ENCODE measurements around the gene CLDN18. TPM values are rescaled to one million over a fixed set of nuclear protein-coding genes. Genes with fewer than 3 reads are reported as not detected.

The CLDN18 gene
- total and polyA plus RNA-seq, 10 of the 15 experiments (the other 5 are each of a cell fraction or from before 2014, with no cell fraction given) = 0.05 to 0.28 (median 0.18) TPM; not detected in 1

GRCh38 chr3:137988982-137989381 lies 21.0 kb upstream of the CLDN18 start (continued):
- TF ChIP-seq ZNF622 (IDR thresholded peaks at IDR 0.05) = no peak
- TF ChIP-seq BHLHE40 (IDR thresholded peaks at IDR 0.05; ENCODE audit: borderline replicate concordance in 1 of 2, low read depth in 2 of 2, low read length in 1 of 2) = peak; percentile 77
- TF ChIP-seq ATF2 (IDR thresholded peaks at IDR 0.05; ENCODE audit: low read length) = peak; percentile 49
- no peak for TF ChIP-seq NFYA (IDR thresholded peaks at IDR 0.05; ENCODE audit: borderline replicate concordance, low read depth, low read length)
- TF ChIP-seq NFIC (IDR thresholded peaks at IDR 0.05; ENCODE audit: low read depth, low read length) = peak; percentile 50; the same call in 1 of the 2 replicates
- no peak for TF ChIP-seq ESRRA (IDR thresholded peaks at IDR 0.05; ENCODE audit: low read length)
- peak; percentile 74 for TF ChIP-seq SP1 (IDR thresholded peaks at IDR 0.05; ENCODE audit: low read depth, low read length)
- TF ChIP-seq ZNF207 (IDR thresholded peaks at IDR 0.05; ENCODE audit: borderline replicate concordance) = no peak
- no peak for TF ChIP-seq SIX5 (IDR thresholded peaks at IDR 0.05; ENCODE audit: low read depth, low read length, severe bottlenecking)
- peak; percentile 70 for TF ChIP-seq IKZF1 (conservative IDR thresholded peaks at IDR 0.05)
- no peak for TF ChIP-seq JUND (IDR thresholded peaks at IDR 0.05; ENCODE audit: low read depth, low read length)
- TF ChIP-seq TBL1XR1 (IDR thresholded peaks at IDR 0.05; ENCODE audit: low read depth, low read length) = peak; percentile 67; the same call in 1 of the 2 replicates
- TF ChIP-seq PRDM15 (CRISPR knock-in tag; IDR thresholded peaks at IDR 0.05) = no peak
- peak; percentile 26; the same call in 1 of the 2 replicates for TF ChIP-seq MEF2A (IDR thresholded peaks at IDR 0.05; ENCODE audit: insufficient read depth, low read depth, low read length)
- peak; percentile 14; the same call in 1 of the 2 replicates for TF ChIP-seq RAD51 (IDR thresholded peaks at IDR 0.05)
- peak; percentile 22; the same call in 1 of the 2 replicates for TF ChIP-seq TARDBP (IDR thresholded peaks at IDR 0.05; ENCODE audit: borderline replicate concordance)
- TF ChIP-seq HDAC2 (IDR thresholded peaks at IDR 0.05) = no peak
- no peak for TF ChIP-seq SMAD1 (IDR thresholded peaks at IDR 0.05; ENCODE audit: low read depth, partially characterized antibody)
- TF ChIP-seq CREM (IDR thresholded peaks at IDR 0.05; ENCODE audit: low read depth) = peak; percentile 87
- TF ChIP-seq ZNF592 (IDR thresholded peaks at IDR 0.05) = no peak
- peak; percentile 73 for TF ChIP-seq RELA (IDR thresholded peaks at IDR 0.05; ENCODE audit: borderline replicate concordance, partially characterized antibody)
- no peak for TF ChIP-seq EGR1 (IDR thresholded peaks at IDR 0.05; ENCODE audit: borderline replicate concordance in 1 of 2, low read depth in 2 of 2, low read length in 2 of 2)
- TF ChIP-seq STAT3 (IDR thresholded peaks at IDR 0.05; ENCODE audit: low read depth, low read length) = peak; percentile 77; the same call in 1 of the 2 replicates

All from GM12878 (cell line).